Measurements from ENCODE around the gene LRRC4B. TPM values are rescaled to one million over a fixed set of nuclear protein-coding genes. Genes with fewer than 3 reads are reported as not detected.
A peak's percentile ranks its signal among the peaks of the same experiment; 100 is the strongest.

The LRRC4B gene
- total RNA-seq, 6 donors from 2014 or later, result 0.69 to 5.1 (median 1.7) TPM

GRCh38 chr19:50482916-50483315 is 85.3 kb downstream of the LRRC4B start:
- Histone ChIP-seq H3K4me3 (no peak overlapping the region), H3K36me3 (peaks cover 23 to 67% (median 47%) of the 10 kb centered on the region in 4 donors), H3K9me3 (no peaks in the 10 kb centered on the region), H3K4me1 (peaks cover 0 to 13% (median 6%) of the 10 kb centered on the region in 4 donors), H3K27ac (no peak overlapping the region), H3K27me3 (no peaks in the 10 kb centered on the region)
- DNase-seq (no peak), ATAC-seq (ENCODE audit: low FRiP score in 2 of 2) (no peak)
- WGBS, 2 donors, result 90 to 91% methylated on average over 10 of the region's 10 CpGs
- TF ChIP-seq CTCF (IDR thresholded peaks at IDR 0.05) (no peak), EP300 (IDR thresholded peaks at IDR 0.05) (no peak), POLR2A (IDR thresholded peaks at IDR 0.05) (no peak), POLR2AphosphoS5 (IDR thresholded peaks at IDR 0.05) (no peak)

- Histone ChIP-seq H3K36me3 (peaks cover 23 to 68% (median 47%) of the 10 kb centered on the region in 4 donors), H3K9me3 (no peaks in the 10 kb centered on the region), H3K4me1 (peaks cover 5 to 18% (median 10%) of the 10 kb centered on the region in 4 donors), H3K4me3 (no peak overlapping the region), H3K27me3 (no peaks in the 10 kb centered on the region), H3K27ac (no peak overlapping the region)
- DNase-seq (no peak), ATAC-seq (ENCODE audit: low FRiP score in 2 of 2) (no peak)
- WGBS, 2 donors, result 80 to 84% methylated on average over 3 to 16 of the region's 16 CpGs
- TF ChIP-seq POLR2AphosphoS5 (IDR thresholded peaks at IDR 0.05) (no peak), EP300 (IDR thresholded peaks at IDR 0.05) (no peak), POLR2A (IDR thresholded peaks at IDR 0.05) (no peak), CTCF (IDR thresholded peaks at IDR 0.05) (no peak)
Measured at GRCh38 chr19:50482271-50482855, 85.9 kb downstream of the LRRC4B start.

GRCh38 chr19:50481351-50482149 is 86.7 kb downstream of the LRRC4B start:
- Histone ChIP-seq H3K27me3 (no peaks in the 10 kb centered on the region), H3K4me1 (peaks cover 11 to 26% (median 15%) of the 10 kb centered on the region in 4 donors), H3K9me3 (no peaks in the 10 kb centered on the region), H3K27ac (no peak overlapping the region), H3K4me3 (no peak overlapping the region), H3K36me3 (peaks cover 23 to 68% (median 47%) of the 10 kb centered on the region in 4 donors)
- TF ChIP-seq EP300 (IDR thresholded peaks at IDR 0.05), result no peak
- no peak for TF ChIP-seq POLR2AphosphoS5 (IDR thresholded peaks at IDR 0.05)
- TF ChIP-seq CTCF (IDR thresholded peaks at IDR 0.05), result no peak
- no peak for TF ChIP-seq POLR2A (IDR thresholded peaks at IDR 0.05)
- 91 to 92% methylated on average over 17 to 27 of the region's 27 CpGs for WGBS, 2 donors
- DNase-seq (peak in 1 of 2 donors; percentile 73), ATAC-seq (ENCODE audit: low FRiP score in 2 of 2) (no peak)

- Histone ChIP-seq H3K27ac (no peak overlapping the region), H3K9me3 (no peaks in the 10 kb centered on the region), H3K4me3 (no peak overlapping the region), H3K36me3 (peaks cover 23 to 68% (median 47%) of the 10 kb centered on the region in 4 donors), H3K4me1 (peaks cover 11 to 27% (median 15%) of the 10 kb centered on the region in 4 donors), H3K27me3 (no peaks in the 10 kb centered on the region)
- TF ChIP-seq EP300 (IDR thresholded peaks at IDR 0.05) (no peak), CTCF (IDR thresholded peaks at IDR 0.05) (no peak), POLR2A (IDR thresholded peaks at IDR 0.05) (no peak), POLR2AphosphoS5 (IDR thresholded peaks at IDR 0.05) (no peak)
- 94% methylated on average over 21 to 37 of the region's 37 CpGs for WGBS, 2 donors
- ATAC-seq (ENCODE audit: low FRiP score in 2 of 2) (no peak), DNase-seq (peak in 1 of 2 donors; percentile 80)
Measured at GRCh38 chr19:50480281-50481111, 87.7 kb downstream of the LRRC4B start.

Measured in upper lobe of left lung (tissue), 6 donors.